Measurements from ENCODE around the gene LCE4A.
"Not testable (repeated sequence)": the region's sequence is repeated elsewhere in the genome, so short reads cannot be mapped to it uniquely, and the experiment has no call there.

Gene LCE4A

DNA sequence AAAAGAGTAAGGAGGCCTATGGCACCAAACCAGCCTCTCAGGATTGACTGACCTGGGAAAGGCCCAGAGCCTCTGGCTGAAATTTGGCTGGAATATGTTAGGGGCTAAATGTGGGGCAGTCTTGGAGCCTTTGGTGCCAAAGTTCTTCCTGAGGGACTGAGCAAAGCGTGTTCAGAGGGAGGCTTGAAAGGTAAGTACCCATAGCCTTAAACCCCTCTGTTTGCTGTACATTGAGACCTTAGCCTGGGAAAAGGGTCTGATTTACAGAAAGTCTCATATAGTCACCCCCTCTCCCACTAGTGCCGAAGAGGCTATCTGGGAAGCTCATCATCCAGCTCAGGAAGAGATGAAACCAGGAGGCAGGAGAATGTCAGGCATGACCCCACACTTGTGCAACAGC is at the start of gene LCE4A:
Gene LCE4A (plus strand): TSS at position 301 of the 400 bp plus-strand sequence. CDS start 916 bp downstream, outside the sequence.
- TF ChIP-seq, protein P1, sequence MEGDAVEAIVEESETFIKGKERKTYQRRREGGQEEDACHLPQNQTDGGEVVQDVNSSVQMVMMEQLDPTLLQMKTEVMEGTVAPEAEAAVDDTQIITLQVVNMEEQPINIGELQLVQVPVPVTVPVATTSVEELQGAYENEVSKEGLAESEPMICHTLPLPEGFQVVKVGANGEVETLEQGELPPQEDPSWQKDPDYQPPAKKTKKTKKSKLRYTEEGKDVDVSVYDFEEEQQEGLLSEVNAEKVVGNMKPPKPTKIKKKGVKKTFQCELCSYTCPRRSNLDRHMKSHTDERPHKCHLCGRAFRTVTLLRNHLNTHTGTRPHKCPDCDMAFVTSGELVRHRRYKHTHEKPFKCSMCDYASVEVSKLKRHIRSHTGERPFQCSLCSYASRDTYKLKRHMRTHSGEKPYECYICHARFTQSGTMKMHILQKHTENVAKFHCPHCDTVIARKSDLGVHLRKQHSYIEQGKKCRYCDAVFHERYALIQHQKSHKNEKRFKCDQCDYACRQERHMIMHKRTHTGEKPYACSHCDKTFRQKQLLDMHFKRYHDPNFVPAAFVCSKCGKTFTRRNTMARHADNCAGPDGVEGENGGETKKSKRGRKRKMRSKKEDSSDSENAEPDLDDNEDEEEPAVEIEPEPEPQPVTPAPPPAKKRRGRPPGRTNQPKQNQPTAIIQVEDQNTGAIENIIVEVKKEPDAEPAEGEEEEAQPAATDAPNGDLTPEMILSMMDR (IDR thresholded peaks at IDR 0.05; ENCODE audit: low read depth, low read length) = no peak

DNA sequence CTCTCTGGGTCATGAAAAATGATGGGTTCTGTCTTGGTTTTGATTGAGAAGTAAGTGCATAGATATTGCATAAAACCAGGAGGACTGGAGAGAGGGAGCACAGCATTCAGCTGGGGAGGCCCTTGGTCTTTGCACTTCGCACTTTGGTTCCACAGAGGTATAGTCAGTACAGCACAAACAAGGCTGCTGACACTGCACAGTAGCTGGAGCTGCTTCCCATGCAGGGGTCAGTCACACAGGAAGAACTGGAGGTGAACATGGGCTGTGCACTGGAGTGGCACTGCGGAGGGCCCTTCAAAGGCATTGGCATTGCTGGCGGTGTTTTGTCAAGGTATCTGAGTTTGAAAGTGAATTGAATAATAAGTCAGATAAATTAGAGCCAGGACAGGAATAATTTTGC is 49.3 kb upstream of the LCE4A start:
- TF ChIP-seq, protein P1 (IDR thresholded peaks at IDR 0.05; ENCODE audit: low read depth, low read length) = no peak
- DNase-seq (ENCODE audit: extremely low read depth, low read depth) = no peak

More for the DNA sequence above, at the start of gene LCE4A:
- DNase-seq (ENCODE audit: extremely low read depth, low read depth) = no peak

DNA sequence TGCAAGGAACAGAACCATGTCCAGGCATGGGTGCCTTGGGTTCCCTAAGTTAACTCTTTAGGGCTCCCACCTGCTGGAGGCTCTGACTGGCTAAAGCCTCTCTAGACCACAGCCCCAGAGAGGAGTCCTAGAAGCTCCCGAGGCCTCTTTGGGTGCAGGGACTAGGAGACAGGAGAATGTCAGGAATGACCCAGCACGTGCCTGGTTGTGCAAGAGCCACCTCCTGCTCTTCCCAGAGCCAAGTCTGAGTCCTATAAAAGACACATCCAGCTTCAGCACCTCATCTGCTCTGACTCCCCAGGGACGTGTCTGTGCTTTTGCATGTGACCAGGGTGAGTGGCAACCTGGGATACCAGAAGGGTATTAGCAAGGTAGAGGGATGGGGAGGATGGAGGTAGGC is 44.9 kb upstream of the LCE4A start, which contains the start of gene LCE2D:
Gene LCE2D (plus strand): TSS at position 283 of the 400 bp plus-strand sequence. CDS start 726 bp downstream, outside the sequence.
- TF ChIP-seq, protein P1 (IDR thresholded peaks at IDR 0.05; ENCODE audit: low read depth, low read length) = no peak
- no peak for DNase-seq (ENCODE audit: extremely low read depth, low read depth)

- not testable (repeated sequence) for DNase-seq (ENCODE audit: extremely low read depth, low read depth)
Observed at GRCh38 chr1:152666171-152666570, 41.8 kb upstream of the LCE4A start.

- no peak for DNase-seq (ENCODE audit: extremely low read depth, low read depth)
- TF ChIP-seq, protein P1 (IDR thresholded peaks at IDR 0.05; ENCODE audit: low read depth, low read length) = no peak
Observed at GRCh38 chr1:152667648-152668047, 40.3 kb upstream of the LCE4A start.

DNA sequence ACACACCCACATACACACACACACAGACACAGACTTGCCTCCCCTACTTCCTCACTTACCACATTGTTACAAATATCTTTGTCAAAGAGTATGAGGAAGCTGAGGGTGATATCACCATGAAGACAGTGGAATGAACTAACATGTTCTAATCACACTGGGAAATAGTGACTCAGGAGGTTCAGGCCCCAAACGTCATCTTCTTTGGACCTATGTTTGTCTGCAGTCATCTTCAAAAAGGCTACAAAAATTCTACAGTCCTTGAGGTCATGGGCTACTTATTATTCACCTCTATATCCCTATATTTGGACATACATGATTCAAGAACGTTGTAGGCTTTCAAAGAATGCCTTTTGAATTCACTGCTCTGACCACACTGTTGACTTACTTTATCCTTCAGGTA is 34.9 kb upstream of the LCE4A start:
- no peak for DNase-seq (ENCODE audit: extremely low read depth, low read depth)
- TF ChIP-seq, protein P1 (IDR thresholded peaks at IDR 0.05; ENCODE audit: low read depth, low read length) = no peak

DNA sequence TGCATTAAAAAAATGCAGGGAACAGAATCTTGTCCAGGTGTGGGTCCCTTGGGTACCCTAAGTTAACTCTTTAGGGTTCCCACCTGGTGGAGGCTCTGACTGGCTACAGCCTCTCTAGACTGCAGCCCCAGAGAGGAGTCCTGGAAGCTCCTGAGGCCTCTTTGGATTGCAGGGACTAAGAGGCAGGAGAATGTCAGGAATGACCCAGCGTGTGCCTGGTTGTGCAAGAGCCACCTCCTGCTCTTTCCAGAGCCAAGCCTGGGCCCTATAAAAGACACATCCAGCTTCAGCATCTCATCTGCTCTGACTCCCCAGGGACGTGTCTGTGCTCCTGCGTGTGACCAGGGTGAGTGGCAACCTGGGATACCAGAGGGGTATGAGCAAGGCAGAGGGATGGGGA is 33.0 kb upstream of the LCE4A start, which contains the start of gene LCE2C:
Gene LCE2C (plus strand): TSS at position 297 of the 400 bp plus-strand sequence. CDS start 737 bp downstream, outside the sequence.
- not testable (repeated sequence) for DNase-seq (ENCODE audit: extremely low read depth, low read depth)

GRCh38 chr1:152679459-152679858 is 28.5 kb upstream of the LCE4A start:
- TF ChIP-seq, protein P1 (IDR thresholded peaks at IDR 0.05; ENCODE audit: low read depth, low read length) = no peak

More at GRCh38 chr1:152679459-152679858, 28.5 kb upstream of the LCE4A start:
- no peak for DNase-seq (ENCODE audit: extremely low read depth, low read depth)
